Lower leg skin (tissue), 4 donors: ENCODE measurements around the gene FGF6. TPM values are rescaled to one million over a fixed set of nuclear protein-coding genes. Genes with fewer than 3 reads are reported as not detected.

Source experiments
- DNase-seq, 2 donors: peaks; one replicate each; pipeline ENCODE4 v3.0.0-alpha.2; 2019; ENCODE audit warnings: low spot score in 2 of 2
- H3K4me3 ChIP-seq: fragments of 200-600 bp; sonication (generic); 2 replicates; pipeline ENCODE4 v1.5.1; 2017; ENCODE audit warnings: mild to moderate bottlenecking, low read depth; ENCODE audit not compliant: poor library complexity, severe bottlenecking
- CTCF ChIP-seq, 3 donors: fragments of 450-650 bp; IDR thresholded peaks; one replicate each; pipeline ENCODE4 v1.5.1; 2016; ENCODE audit warnings: antibody characterized with exemption in 3 of 3, mild to moderate bottlenecking in 3 of 3, moderate library complexity in 2 of 3
- POLR2A ChIP-seq, 2 donors: fragments of 450-650 bp; IDR thresholded peaks; one replicate each; pipeline ENCODE4 v1.6.1; 2016 to 2017; ENCODE audit warnings: antibody characterized with exemption in 2 of 2, mild to moderate bottlenecking in 1 of 2, moderate library complexity in 1 of 2
- WGBS, 2 donors: methylation state at CpG; one replicate each; pipeline ENCODE4 v1.1.5; 2018; 5-methylcytosine and 5-hydroxymethylcytosine counted together
- intact Hi-C: fragments of 100-400 bp; cut with DNase I; formaldehyde crosslinking; loops from one replicate; pipeline ENCODE4 v1.15.0; 2023; ENCODE audit warnings: low total_unique reads
- total RNA-seq, 4 donors: library from RNA; depleted of rRNA; stranded (reverse); fragments of >200 nt; gene quantifications; one replicate each; pipeline ENCODE4 v1.1.0, GENCODE V29; 2016

The FGF6 gene
- not detected for total RNA-seq

GRCh38 chr12:4445156-4446101 lies at the start of gene FGF6:
FGF6 (minus strand) TSS chr12:4445815; CDS start chr12:4445570, 245 bp downstream.
- 87 to 89% methylated on average over 39 to 41 of the region's 42 CpGs for WGBS, 2 donors
- no peak within 1 kb of the TSS for H3K4me3 ChIP-seq
- intact Hi-C loops: no loop called here
- TF ChIP-seq POLR2A (IDR thresholded peaks at IDR 0.05) (no peak), CTCF (IDR thresholded peaks at IDR 0.05) (no peak)
- DNase-seq: peak; percentile 8 to 59

- intact Hi-C loops: no loop called here
- WGBS, 2 donors: 96 to 98% methylated on average over 1 of the region's 1 CpG
- H3K4me3 ChIP-seq: no peak overlapping the region
- no peak for DNase-seq
- TF ChIP-seq POLR2A (IDR thresholded peaks at IDR 0.05) (no peak), CTCF (IDR thresholded peaks at IDR 0.05) (no peak)
These were observed 45.4 kb upstream of the FGF6 start for GRCh38 chr12:4490973-4491372.

GRCh38 chr12:4489556-4489955 lies 43.9 kb upstream of the FGF6 start:
- DNase-seq: no peak
- no peak for TF ChIP-seq CTCF (IDR thresholded peaks at IDR 0.05)
- WGBS, 2 donors: 91 to 95% methylated on average over 2 of the region's 2 CpGs
- intact Hi-C loops: no loop called here
- no peak overlapping the region for H3K4me3 ChIP-seq

GRCh38 chr12:4486980-4487379 lies 41.4 kb upstream of the FGF6 start:
- TF ChIP-seq CTCF (IDR thresholded peaks at IDR 0.05) (no peak), POLR2A (IDR thresholded peaks at IDR 0.05) (no peak)
- 67 to 72% methylated on average over 2 of the region's 2 CpGs for WGBS, 2 donors
- no peak for DNase-seq
- intact Hi-C loops: no loop called here
- H3K4me3 ChIP-seq: no peak overlapping the region

- no peak for TF ChIP-seq POLR2A (IDR thresholded peaks at IDR 0.05)
- no peak for TF ChIP-seq CTCF (IDR thresholded peaks at IDR 0.05)
- no peak for DNase-seq
- no peak overlapping the region for H3K4me3 ChIP-seq
- 72 to 84% methylated on average over 4 of the region's 4 CpGs for WGBS, 2 donors
- intact Hi-C loops: no loop called here
These were observed 40.6 kb upstream of the FGF6 start for GRCh38 chr12:4486049-4486699.
